Measurements from ENCODE around the gene LSM7. TPM values are rescaled to one million over a fixed set of nuclear protein-coding genes. Genes with fewer than 3 reads are reported as not detected.

The LSM7 gene
- total and polyA plus RNA-seq, 11 donors = 33.8 to 213 (median 47.7) TPM

DNA sequence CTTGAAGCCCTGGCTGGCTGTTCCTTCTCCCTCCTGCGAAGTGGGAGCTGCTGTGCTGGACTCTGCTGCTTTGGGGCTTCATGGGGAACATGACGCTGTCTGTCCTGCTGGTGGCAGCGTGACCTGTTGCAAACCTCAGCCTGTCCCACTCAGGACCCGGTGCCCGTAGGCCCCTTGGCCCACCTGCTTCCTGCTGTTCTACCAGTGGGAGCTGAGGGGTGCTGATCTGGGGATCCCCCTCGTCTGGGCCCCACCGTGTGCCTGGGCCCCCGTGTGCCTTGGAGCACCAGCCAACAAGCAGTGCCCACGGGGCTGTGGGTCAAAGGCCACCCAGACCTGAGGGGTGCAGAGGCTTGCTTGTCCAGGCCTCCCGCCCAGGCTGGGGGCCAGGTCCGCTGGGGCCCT, 5.4 kb upstream of the LSM7 start:
- no peak for TF ChIP-seq POLR2A (IDR thresholded peaks at IDR 0.05)
- no peak for TF ChIP-seq CTCF (IDR thresholded peaks at IDR 0.05)
- intact Hi-C loops (cut with DNase I) = no loop called here
- Histone ChIP-seq H3K27ac (no peak overlapping the region), H3K4me1 (peaks cover 0 to 45% (median 38%) of the 10 kb centered on the region in 12 donors), H3K9me3 (no peaks in the 10 kb centered on the region), H3K27me3 (no peaks in the 10 kb centered on the region), H3K4me3 (no peak overlapping the region), H3K36me3 (peaks cover 0 to 9% (median 0%) of the 10 kb centered on the region in 9 donors)
- ATAC-seq (no peak), DNase-seq (no peak)
- 78 to 91% (median 83%) methylated on average over 5 to 11 of the region's 11 CpGs for WGBS, 4 donors

- no peak for ATAC-seq
- 76 to 87% (median 79%) methylated on average over 26 to 27 of the region's 27 CpGs for WGBS, 4 donors
These were observed 4.8 kb upstream of the LSM7 start for GRCh38 chr19:2333027-2333806.

DNA sequence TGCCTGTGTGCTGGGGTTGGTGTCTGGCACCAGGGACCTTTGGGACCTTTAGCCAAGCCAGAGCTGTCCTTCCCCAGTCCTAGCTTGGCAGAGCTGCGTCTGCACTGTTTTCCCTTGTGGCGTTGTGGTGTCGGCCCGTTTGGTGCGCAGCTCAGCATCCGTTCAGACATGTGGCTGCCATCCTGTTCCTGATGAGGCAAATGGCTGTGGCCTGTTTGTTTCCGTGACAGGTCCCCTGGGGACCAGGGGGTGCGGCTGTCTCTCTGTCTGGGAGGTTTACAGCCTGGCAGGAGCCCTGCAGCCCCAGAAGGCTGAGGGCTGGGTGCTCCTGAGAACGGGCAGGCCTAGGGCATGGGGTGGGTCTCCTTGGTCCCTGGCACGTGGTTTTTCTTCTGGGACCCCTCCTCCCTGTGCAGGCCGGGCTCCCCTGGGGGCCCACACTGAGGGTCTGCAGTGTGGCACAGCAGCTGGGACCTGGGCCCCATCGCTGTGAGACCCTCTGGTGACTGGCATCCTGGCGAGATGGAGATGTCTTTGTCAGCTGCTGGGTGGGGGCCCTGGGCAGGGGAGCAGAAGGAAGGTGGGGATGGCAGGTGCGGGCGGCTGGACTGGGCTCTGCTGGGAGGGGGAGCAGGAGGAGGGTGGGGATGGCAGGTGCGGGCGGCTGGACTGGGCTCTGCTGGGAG, 4.1 kb upstream of the LSM7 start:
- H3K4me1 ChIP-seq = peaks cover 2 to 51% (median 40%) of the 10 kb centered on the region in 12 donors
- peaks cover 0 to 5% (median 0%) of the 10 kb centered on the region in 9 donors for H3K36me3 ChIP-seq
- DNase-seq = peak in 1 of 5 donors; percentile 56
- TF ChIP-seq POLR2A (IDR thresholded peaks at IDR 0.05) (peak in 1 of 2 donors; percentile 26), CTCF (IDR thresholded peaks at IDR 0.05) (no peak)
- H3K4me3 ChIP-seq = no peak overlapping the region
- intact Hi-C loops (cut with DNase I) = no loop called here
- H3K27ac ChIP-seq = peak overlapping the region in 8 of 12 donors; percentile 14 to 52 (median 42)
- peak in 1 of 4 donors; percentile 45 for ATAC-seq
- WGBS, 4 donors = 43 to 62% (median 52%) methylated on average over 8 to 17 of the region's 17 CpGs
- no peaks in the 10 kb centered on the region for H3K9me3 ChIP-seq
- no peaks in the 10 kb centered on the region for H3K27me3 ChIP-seq

More at GRCh38 chr19:2333027-2333806, 4.8 kb upstream of the LSM7 start:
- no peak for DNase-seq
- H3K4me3 ChIP-seq = no peak overlapping the region
- no peaks in the 10 kb centered on the region for H3K27me3 ChIP-seq
- intact Hi-C loops (cut with DNase I) = no loop called here
- H3K27ac ChIP-seq = no peak overlapping the region
- H3K4me1 ChIP-seq = peaks cover 0 to 46% (median 38%) of the 10 kb centered on the region in 12 donors
- no peaks in the 10 kb centered on the region for H3K9me3 ChIP-seq
- peaks cover 0 to 5% (median 0%) of the 10 kb centered on the region in 9 donors for H3K36me3 ChIP-seq
- no peak for TF ChIP-seq POLR2A (IDR thresholded peaks at IDR 0.05)
- TF ChIP-seq CTCF (IDR thresholded peaks at IDR 0.05) = no peak

GRCh38 chr19:2331601-2332246, 3.3 kb upstream of the LSM7 start:
- Histone ChIP-seq H3K9me3 (no peaks in the 10 kb centered on the region), H3K27me3 (no peaks in the 10 kb centered on the region), H3K36me3 (peaks cover 0 to 4% (median 0%) of the 10 kb centered on the region in 9 donors), H3K4me1 (peaks cover 5 to 59% (median 44%) of the 10 kb centered on the region in 12 donors), H3K27ac (peak overlapping the region in 6 of 12 donors; percentile 14 to 52 (median 37)), H3K4me3 (no peak overlapping the region)
- ATAC-seq (no peak), DNase-seq (no peak)
- TF ChIP-seq CTCF (IDR thresholded peaks at IDR 0.05) (no peak), POLR2A (IDR thresholded peaks at IDR 0.05) (no peak)
- intact Hi-C loops (cut with DNase I) = no loop called here
- 78 to 89% (median 82%) methylated on average over 8 to 12 of the region's 12 CpGs for WGBS, 4 donors
